GM12878 (cell line): ENCODE measurements around the gene EFCAB8. TPM values are rescaled to one million over a fixed set of nuclear protein-coding genes. Genes with fewer than 3 reads are reported as not detected.
"Not testable (repeated sequence)": the region's sequence is repeated elsewhere in the genome, so short reads cannot be mapped to it uniquely, and the experiment has no call there.

ENCODE experiments used
- ATAC-seq: fragments of 200-7000 bp; cut with Tn5 transposase; 3 replicates; pipeline ENCODE4 v1.9.1; 2020; ENCODE audit warnings: mild to moderate bottlenecking, moderate library complexity
- BruUV-seq: library from RNA; stranded (reverse); fragments of 400-500 nt; replicated peaks from 2 replicates; lab custom pipeline; 2021; lab: Mats Ljungman, UMichigan
- CTCF ChIA-PET: fragments of 300-600 bp; sonication (Branson Sonifier 250); formaldehyde crosslinking; extraction: SDS; loops from one replicate; lab custom pipeline; 2021; ENCODE audit warnings: inconsistent platforms; lab: Yijun Ruan, JAX
- POLR2A ChIA-PET: fragments of 350-600 bp; formaldehyde crosslinking; extraction: SDS; loops from one replicate; lab custom pipeline; 2021; ENCODE audit warnings: inconsistent platforms; lab: Charles Lee
- RAD21 ChIA-PET: fragments of 300-600 bp; sonication (Branson Sonifier 250); formaldehyde crosslinking; loops from one replicate; lab custom pipeline; 2023; ENCODE audit warnings: antibody characterized with exemption; ENCODE audit not compliant: unreplicated experiment; lab: Charles Lee
- SMC1A ChIA-PET: fragments of 300-600 bp; sonication (Branson Sonifier 250); formaldehyde crosslinking; loops from one replicate; lab custom pipeline; 2023; ENCODE audit not compliant: unreplicated experiment, uncharacterized antibody; lab: Charles Lee
- DNase-seq: peaks from one replicate; pipeline ENCODE4 v3.0.0-alpha.2; 2011; ENCODE audit warnings: low read depth, low spot score
- FAIRE-seq: peaks from 3 replicates; lab custom pipeline; 2011; peaks lifted over from hg19 to GRCh38; lab: Jason Lieb, UNC
- H2AFZ ChIP-seq: 2 replicates; pipeline ENCODE4 v1.6.0; 2011; ENCODE audit warnings: low read depth, low read length, control low read depth; ENCODE audit not compliant: control insufficient read depth
- H3K27ac ChIP-seq: 2 replicates; pipeline ENCODE4 v1.5.1; 2011; ENCODE audit warnings: control low read depth; ENCODE audit not compliant: control insufficient read depth, insufficient read depth
- H3K27me3 ChIP-seq, 2 experiments: replicated peaks in 1 of 2; 2 replicates each; pipeline versions ENCODE4 v1.6.0 to v1.6.1; 2011; ENCODE audit warnings: low read length in 1 of 2; ENCODE audit not compliant: control insufficient read depth in 2 of 2, insufficient read depth in 2 of 2
- H3K36me3 ChIP-seq, 2 experiments: 2 replicates each; pipeline ENCODE4 v1.5.1; 2011; ENCODE audit warnings: low read length in 1 of 2; ENCODE audit not compliant: control insufficient read depth in 2 of 2, insufficient read depth in 2 of 2
- H3K4me1 ChIP-seq: 2 replicates; pipeline ENCODE4 v1.6.1; 2011; ENCODE audit warnings: mild to moderate bottlenecking, low read length, moderate library complexity, mixed read lengths; ENCODE audit not compliant: control insufficient read depth, insufficient read depth
- H3K4me2 ChIP-seq: 2 replicates; pipeline ENCODE4 v1.6.0; 2011; ENCODE audit warnings: control low read depth; ENCODE audit not compliant: control insufficient read depth, insufficient read depth
- H3K4me3 ChIP-seq: fragments of 200-600 bp; sonication (generic); 2 replicates; pipeline ENCODE4 v1.5.1; 2016
- H3K79me2 ChIP-seq: 2 replicates; pipeline ENCODE4 v1.6.0; 2011; ENCODE audit warnings: low read length; ENCODE audit not compliant: control insufficient read depth, insufficient read depth
- H3K9ac ChIP-seq: 2 replicates; pipeline ENCODE4 v1.8.0; 2011; ENCODE audit warnings: low read length, control low read depth, mixed read lengths; ENCODE audit not compliant: control insufficient read depth, insufficient read depth
- H3K9me3 ChIP-seq: replicated peaks from 3 replicates; pipeline ENCODE4 v1.5.1; 2011; ENCODE audit warnings: mild to moderate bottlenecking, low read length; ENCODE audit not compliant: control insufficient read depth, insufficient read depth
- H4K20me1 ChIP-seq: 2 replicates; pipeline ENCODE4 v1.6.0; 2011; ENCODE audit not compliant: control insufficient read depth, insufficient read depth
- WGBS: methylation state at CpG from one replicate; pipeline ENCODE4 v1.1.6; 2016; ENCODE audit warnings: low lambda C conversion rate; ENCODE audit not compliant: insufficient replicate concordance, insufficient coverage; ENCODE audit errors: missing lambda C conversion rate; 5-methylcytosine and 5-hydroxymethylcytosine counted together
- in situ Hi-C: fragments of 300-500 bp; cut with MboI; formaldehyde crosslinking; loops from 9 replicates; pipeline ENCODE4 v1.14.3; 2018; ENCODE audit warnings: mixed read lengths
- intact Hi-C: fragments of 100-400 bp; cut with micrococcal nuclease; formaldehyde crosslinking; loops from one replicate; pipeline ENCODE4 v1.14.2; 2022; ENCODE audit not compliant: unreplicated experiment
- polyA plus RNA-seq, 11 experiments: library from polyadenylated mRNA; depleted of rRNA in 4 of 11; unstranded in 6 of 11; stranded (reverse) in 5 of 11; fragments of >200 nt; fragmentation: Nextera tagmentation in 4 of 11; fragmentation: Illumina TruSeq in 1 of 11; extraction: Ambion mirVana in 4 of 11; extraction: Trizol in 1 of 11; gene quantifications; 1 replicate in 1 of 11; 2 replicates in 10 of 11; pipeline versions ENCODE4 v1.2.1 to v1.2.3, GENCODE V29; 2011 to 2016; ENCODE audit warnings: inconsistent platforms in 2 of 11, missing spikeins in 2 of 11, low read depth in 1 of 11
- total RNA-seq, 4 experiments: library from RNA; depleted of rRNA in 3 of 4; stranded (reverse); fragments of >200 nt in 3 of 4; fragmentation: Illumina TruSeq in 1 of 4; extraction: Trizol in 1 of 4; gene quantifications; 2 replicates each; pipeline versions ENCODE4 v1.2.1 to v1.2.3, GENCODE V29; 2013 to 2021

The EFCAB8 gene
- total and polyA plus RNA-seq, 10 of the 15 experiments (the other 5 are each of a cell fraction or from before 2014, with no cell fraction given) = 0.04 to 0.18 (median 0.06) TPM; not detected in 4

- POLR2A ChIA-PET, ATAC-seq, H2AFZ ChIP-seq, DNase-seq, H4K20me1 ChIP-seq, FAIRE-seq, H3K4me3 ChIP-seq, H3K9me3 ChIP-seq, in situ Hi-C loops, H3K79me2 ChIP-seq, H3K4me2 ChIP-seq, H3K27me3 ChIP-seq, H3K27ac ChIP-seq, BruUV-seq, intact Hi-C loops, H3K36me3 ChIP-seq, SMC1A ChIA-PET, RAD21 ChIA-PET, H3K9ac ChIP-seq: not testable (repeated sequence)
- H3K4me1 ChIP-seq = peaks cover 28% of the 10 kb centered on the region
- 94% methylated on average over 9 of the region's 9 CpGs for WGBS
- CTCF ChIA-PET = interaction anchor here (1.0 kb wide), 1 partner anchor 185 kb away, joined by 3 read pairs; no protein-coding TSS in a partner anchor
Observed at GRCh38 chr20:32974204-32975064, 115.7 kb downstream of the EFCAB8 start.

GRCh38 chr20:32975121-32975520 is 116.4 kb downstream of the EFCAB8 start:
- H3K9ac ChIP-seq, DNase-seq, BruUV-seq, H3K36me3 ChIP-seq, SMC1A ChIA-PET, H2AFZ ChIP-seq, FAIRE-seq, H3K4me3 ChIP-seq, intact Hi-C loops, H3K9me3 ChIP-seq, POLR2A ChIA-PET, H3K79me2 ChIP-seq, in situ Hi-C loops, RAD21 ChIA-PET, H4K20me1 ChIP-seq, ATAC-seq, H3K27me3 ChIP-seq, H3K27ac ChIP-seq, H3K4me2 ChIP-seq, CTCF ChIA-PET: not testable (repeated sequence)
- 96% methylated on average over 4 of the region's 4 CpGs for WGBS
- peaks cover 28% of the 10 kb centered on the region for H3K4me1 ChIP-seq
